HG02759 (cell line): ENCODE data around the gene PTK7.
A peak's percentile ranks its signal among the peaks of the same experiment; 100 is the strongest.

Experiments
- ATAC-seq: cut with Tn5 transposase; IDR thresholded peaks from one replicate; pipeline ENCODE4 v1.9.1; 2021; ENCODE audit warnings: mild to moderate bottlenecking, moderate library complexity; ENCODE audit not compliant: unreplicated experiment

The PTK7 gene

GRCh38 chr6:43175676-43176422, 99.7 kb downstream of the PTK7 start:
- ATAC-seq = no peak

DNA sequence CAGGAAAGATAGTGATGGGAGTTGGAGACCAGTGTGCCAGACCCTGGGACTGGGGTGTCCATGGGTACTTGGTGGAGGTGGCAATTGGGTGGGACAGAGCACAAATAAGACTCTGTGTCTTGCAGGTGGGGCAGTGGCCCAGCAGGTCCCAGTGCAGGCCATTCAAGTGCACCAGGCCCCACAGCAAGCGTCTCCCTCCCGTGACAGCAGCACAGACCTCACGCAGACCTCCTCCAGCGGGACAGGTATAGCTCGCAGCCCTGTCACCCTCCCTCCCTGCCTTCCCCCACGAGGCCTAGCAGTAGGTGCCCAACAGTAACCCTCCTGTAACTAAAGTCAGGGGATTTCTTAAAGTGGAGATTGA, 100.3 kb downstream of the PTK7 start:
- no peak for ATAC-seq

- no peak for ATAC-seq
These were observed 102.0 kb downstream of the PTK7 start for GRCh38 chr6:43178150-43178549.

GRCh38 chr6:43178951-43179830, 103.1 kb downstream of the PTK7 start:
- no peak for ATAC-seq

DNA sequence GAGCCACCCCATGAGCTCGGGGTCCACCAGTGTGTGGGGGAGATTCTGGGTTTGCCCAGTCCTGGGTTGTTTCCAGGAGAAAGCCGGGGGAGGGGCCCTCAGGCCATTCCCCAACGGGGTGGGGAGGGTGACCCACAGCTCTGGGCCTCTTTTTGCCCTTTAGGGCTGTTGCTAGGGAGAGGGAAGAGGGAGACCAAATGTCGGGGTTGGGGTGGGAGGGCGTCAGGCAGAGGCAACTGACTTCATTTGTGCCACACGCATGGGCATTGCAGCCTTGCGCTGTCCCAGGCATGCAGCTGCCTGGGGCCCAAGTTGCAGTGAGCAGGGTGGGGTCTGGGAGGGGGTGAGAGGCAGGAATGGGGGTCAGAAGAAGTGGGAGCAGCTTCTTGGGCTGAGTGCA, 103.9 kb downstream of the PTK7 start:
- ATAC-seq = no peak

DNA sequence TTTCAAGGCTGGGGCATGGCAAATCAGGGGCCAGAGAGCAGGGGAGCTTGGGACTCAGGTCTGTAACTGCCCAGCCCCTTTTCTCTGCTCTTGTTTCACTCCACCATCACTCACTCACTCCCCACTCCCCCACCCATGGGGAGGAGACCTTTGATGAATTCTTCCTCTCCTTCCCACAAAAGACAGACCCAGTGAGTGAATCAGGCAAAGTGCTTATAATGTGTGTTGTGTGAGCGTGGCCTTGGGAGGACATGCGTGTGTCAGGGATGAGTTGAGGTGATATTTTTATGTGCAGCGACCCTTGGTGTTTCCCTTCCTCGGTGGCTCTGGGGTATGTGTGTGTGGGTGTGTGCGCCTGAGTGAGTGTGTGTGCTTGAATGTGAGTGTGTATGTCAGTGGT, 104.9 kb downstream of the PTK7 start:
- ATAC-seq = no peak

DNA sequence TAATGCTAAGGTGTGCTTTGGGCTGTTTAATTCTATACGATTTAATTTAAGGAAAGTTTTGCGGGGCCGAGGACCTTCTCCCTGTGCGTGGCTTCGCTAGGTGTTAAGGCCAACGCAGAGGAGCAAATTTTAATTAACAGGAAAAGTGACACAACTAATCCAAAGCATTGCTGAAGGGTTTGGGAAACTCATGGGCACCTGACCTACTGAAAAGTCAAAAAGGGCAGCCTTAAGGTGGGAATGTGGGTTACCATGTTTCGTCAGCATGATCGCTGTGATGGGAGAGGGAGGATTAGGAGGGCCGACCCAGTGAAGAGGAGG, 105.5 kb downstream of the PTK7 start:
- ATAC-seq = no peak

DNA sequence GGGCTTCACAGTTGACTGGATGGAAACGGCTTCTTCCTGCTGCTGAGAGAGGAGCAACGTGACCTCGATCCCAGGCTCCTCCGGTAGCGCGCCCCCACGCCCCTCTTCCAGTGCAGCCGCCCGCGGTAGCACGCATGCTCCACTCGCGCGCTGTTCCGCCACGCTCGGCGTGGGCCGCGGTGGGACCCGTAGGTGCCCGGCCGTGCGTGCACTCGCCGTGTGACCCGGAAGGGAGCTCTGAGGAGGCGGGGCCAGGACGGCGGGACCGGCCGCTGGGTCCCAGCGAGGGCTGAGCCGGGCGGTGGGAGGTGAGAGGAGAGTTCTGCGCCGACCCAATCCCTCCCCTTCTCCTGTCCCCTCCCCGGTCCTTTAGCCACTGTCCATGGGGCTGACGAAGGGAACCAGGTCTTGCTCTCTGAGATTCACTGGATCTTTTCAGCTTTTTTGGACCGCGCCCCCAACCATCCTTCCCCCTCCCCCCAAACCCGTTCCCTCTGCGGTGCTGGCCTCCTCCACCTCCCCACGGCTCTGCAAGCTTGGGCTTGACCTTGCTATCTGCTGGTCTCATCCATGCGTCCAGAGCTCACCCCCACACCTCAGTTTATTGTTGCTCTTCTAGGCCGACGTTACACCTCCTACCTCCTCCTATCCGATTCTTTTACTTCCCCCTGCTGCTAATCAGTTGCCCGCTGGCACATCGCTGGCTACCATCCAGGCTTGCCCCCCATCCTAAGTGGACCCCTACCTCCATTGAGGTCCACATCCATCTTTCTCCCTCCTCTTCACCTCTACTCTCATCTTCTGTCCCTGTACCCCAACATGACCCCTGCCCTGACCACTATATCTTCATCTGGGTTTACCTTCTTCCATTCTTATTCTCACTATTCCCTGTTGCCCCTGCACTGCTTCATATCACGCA, 106.1 kb downstream of the PTK7 start, which contains the start of gene CUL9:
CUL9 (plus strand) TSS at position 255 of the 919 bp plus-strand sequence. CDS start 2,115 bp downstream, outside the sequence.
- ATAC-seq = peak; percentile 97

GRCh38 chr6:43183441-43183840, 107.3 kb downstream of the PTK7 start:
- no peak for ATAC-seq

- ATAC-seq = no peak
These were observed 108.3 kb downstream of the PTK7 start for GRCh38 chr6:43184268-43184985.

- no peak for ATAC-seq
These were observed 109.4 kb downstream of the PTK7 start for GRCh38 chr6:43185391-43185985.

DNA sequence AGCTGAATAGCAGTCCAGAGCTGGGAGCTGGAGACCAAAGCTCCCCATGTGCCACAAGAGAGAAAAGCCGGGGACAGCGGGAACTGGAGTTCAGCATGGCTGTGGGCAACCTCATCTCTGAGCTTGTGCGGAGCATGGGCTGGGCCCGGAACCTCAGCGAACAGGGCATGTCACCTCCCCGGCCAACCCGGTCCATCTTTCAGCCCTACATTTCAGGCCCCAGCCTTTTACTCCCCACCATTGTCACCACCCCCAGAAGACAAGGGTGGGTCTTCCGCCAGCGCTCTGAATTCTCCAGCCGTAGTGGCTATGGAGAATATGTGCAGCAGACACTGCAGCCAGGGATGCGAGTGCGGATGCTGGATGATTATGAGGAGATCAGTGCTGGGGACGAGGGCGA, 109.9 kb downstream of the PTK7 start:
- ATAC-seq = no peak

- ATAC-seq = no peak
These were observed 110.6 kb downstream of the PTK7 start for GRCh38 chr6:43186706-43187105.

DNA sequence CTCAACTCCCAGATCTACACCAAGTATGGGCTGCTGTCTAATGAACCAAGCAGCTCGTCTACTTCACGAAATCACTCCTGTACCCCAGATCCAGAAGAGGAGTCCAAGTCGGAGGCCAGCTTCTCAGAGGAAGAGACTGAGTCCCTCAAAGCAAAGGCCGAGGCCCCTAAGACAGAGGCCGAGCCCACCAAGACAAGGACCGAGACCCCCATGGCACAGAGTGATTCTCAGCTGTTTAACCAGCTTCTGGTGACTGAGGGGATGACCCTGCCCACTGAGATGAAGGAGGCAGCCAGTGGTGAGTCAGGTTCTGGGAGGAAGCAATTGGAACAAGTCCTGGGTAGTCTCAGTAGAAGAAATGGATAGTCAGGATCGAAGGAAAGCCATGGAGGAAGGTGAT, 111.7 kb downstream of the PTK7 start:
- ATAC-seq = no peak

DNA sequence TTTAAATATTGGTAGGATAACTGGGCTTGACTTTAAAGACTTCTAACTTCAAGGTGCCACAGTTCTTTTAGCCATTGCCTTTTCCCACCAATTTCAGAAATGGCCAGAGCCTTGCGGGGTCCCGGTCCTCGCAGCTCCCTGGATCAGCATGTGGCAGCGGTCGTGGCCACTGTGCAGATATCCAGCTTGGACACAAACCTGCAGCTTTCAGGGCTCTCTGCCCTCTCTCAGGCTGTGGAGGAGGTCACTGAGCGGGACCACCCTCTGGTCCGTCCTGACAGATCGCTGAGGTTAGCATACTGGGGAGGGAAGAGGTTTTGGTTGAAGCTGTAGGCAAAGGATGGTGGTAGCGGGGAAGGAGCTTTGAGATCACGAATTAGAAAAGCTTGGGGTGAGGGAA, 112.3 kb downstream of the PTK7 start:
- no peak for ATAC-seq

- no peak for ATAC-seq
These were observed 113.7 kb downstream of the PTK7 start for GRCh38 chr6:43189776-43190304.

DNA sequence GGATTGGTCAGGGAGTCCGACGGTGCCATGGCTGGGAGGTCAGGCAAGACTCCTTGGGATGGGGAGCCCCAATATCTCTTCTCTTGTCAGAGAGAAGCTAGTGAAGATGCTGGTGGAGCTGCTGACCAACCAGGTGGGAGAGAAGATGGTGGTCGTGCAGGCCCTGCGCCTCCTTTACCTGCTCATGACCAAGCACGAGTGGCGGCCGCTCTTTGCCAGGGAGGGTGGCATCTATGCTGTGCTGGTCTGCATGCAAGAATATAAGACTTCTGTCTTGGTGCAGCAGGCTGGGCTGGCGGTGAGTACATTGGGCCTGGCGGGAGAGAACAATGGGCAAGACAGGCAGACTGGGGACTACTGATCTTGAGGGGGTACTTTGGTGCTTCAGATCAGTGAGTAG, 116.8 kb downstream of the PTK7 start:
- no peak for ATAC-seq

GRCh38 chr6:43193929-43194328, 117.8 kb downstream of the PTK7 start:
- no peak for ATAC-seq

DNA sequence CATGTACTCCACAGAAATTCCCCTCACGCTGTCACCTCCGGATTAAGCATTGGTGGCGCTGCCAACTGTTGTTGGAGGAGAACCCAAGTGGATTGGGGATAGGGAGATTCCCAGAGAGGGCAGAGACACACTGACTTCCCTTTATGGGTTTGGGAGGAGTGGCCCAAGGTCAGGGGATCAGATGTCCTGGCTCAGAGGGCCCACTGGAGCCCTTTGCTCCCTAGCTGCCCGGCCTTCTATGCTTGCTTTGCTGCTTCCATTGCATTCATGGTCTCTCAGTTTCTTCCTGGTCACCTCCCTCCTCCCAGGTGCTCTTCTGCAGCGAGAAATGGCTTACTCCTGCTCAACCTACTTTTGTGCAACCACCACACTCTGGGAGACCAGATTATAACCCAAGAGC, 120.2 kb downstream of the PTK7 start:
- no peak for ATAC-seq

DNA sequence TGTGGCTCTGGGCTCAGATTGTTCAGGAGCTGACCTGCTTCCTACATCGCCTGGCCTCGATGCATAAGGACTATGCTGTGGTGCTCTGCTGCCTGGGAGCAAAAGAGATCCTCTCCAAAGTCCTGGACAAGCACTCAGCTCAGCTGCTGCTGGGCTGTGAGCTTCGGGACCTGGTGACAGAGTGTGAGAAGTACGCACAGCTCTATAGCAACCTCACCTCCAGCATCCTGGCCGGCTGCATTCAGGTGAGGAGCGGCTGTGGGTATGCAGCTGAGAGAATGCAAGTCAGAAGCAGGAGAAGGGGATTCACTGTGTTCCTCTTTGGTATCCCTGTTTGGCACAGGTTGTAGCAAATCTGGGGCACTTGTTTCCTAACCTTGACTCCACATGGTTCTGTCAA, 123.8 kb downstream of the PTK7 start:
- no peak for ATAC-seq
